Activated CD4-positive, alpha-beta T cell treated with anti-CD3 and anti-CD28 coated beads, Interleukin-2, amount 50 U/mL, for 1 hour (primary cell): ENCODE data around the gene ZNF205.
"Not testable (repeated sequence)": the region's sequence is repeated elsewhere in the genome, so short reads cannot be mapped to it uniquely, and the experiment has no call there.

ENCODE experiments used
- DNase-seq: peaks from one replicate; pipeline ENCODE4 v3.0.0-alpha.2; 2020

Gene ZNF205

DNA sequence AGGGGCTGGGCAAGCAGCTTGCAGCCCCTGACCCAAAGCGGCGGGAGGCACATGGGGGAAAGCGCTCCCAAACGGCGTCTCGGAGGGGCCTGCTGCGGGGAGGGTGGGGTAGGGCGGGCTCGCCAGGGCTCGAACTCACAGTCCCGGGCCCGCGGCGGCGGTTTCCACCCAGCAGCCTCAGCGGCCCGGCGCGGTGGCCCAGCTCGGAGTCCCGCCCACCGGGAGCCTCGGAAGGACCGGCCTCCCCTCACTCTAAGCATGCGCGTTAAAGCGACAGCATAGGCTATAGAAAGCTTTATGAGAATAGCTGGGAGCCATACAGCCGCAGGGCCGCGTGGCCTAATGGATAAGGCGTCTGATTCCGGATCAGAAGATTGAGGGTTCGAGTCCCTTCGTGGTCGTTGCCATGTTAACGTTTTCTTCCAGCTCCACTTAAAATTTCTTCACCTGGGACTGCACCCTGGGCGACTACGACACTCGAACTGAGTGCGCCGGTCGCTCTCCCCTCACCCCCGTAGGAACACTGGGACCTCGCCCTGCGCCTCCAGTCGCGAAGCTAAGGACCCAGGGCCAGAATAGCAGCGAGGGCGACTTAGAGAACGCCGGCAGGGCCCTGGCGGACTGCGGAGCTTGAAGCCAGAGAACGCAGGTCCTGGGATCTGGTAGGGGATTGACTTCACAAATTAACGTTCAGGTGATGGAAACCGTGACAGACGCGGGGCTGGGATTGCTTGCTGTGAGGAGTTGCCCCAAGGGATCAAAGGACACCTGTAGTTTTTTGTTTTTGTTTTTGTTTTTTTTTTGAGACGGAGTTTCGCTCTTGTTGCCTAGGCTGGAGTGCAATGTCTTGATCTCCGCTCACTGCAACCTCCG lies 38.2 kb downstream of the ZNF205 start:
- peak; percentile 97 for DNase-seq

DNA sequence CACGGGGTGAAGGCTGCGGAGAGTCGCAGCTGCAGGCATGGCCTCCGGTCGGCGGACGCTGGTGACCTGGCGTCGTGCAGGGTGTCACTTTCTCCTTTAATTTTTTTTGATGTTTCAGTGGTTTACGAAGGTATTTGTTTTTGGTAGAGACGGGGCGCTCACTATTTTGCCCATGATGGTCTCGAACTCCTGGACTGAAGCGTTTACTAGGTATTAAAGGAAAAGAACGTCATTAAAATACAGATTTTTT lies 39.6 kb downstream of the ZNF205 start:
- DNase-seq: peak; percentile 21

DNA sequence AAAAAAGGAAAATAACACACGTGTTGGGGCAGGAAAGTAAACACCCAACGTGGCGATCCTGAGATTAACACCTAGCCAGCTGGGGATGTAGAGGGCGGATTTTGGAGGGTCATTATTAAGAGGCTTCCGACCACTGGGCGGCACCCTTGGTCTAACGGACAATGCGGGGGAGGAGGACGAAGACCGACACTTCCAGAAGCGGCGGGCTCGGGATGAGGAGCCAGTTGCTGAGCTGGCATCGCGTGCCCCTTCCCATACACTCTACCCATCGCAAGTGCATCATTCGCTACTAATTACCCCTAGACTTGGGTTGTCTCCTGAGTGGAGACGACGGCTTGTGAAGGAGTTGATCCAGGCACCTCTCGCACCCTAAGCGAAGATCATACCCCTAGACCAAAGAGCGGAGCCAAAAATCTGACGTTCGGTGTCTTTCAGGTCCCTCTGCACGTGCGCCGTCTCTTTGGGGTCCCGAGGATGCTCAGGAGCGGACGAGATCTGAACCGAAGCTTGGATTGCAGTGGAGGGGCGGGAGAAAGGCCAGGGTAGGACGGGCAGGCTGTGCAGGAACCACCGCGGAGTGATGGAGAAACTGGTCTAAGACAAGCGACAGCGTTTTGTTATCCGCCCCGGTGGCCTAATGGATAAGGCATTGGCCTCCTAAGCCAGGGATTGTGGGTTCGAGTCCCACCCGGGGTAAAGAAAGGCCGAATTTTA lies 40.0 kb downstream of the ZNF205 start:
- peak; percentile 68 for DNase-seq

DNA sequence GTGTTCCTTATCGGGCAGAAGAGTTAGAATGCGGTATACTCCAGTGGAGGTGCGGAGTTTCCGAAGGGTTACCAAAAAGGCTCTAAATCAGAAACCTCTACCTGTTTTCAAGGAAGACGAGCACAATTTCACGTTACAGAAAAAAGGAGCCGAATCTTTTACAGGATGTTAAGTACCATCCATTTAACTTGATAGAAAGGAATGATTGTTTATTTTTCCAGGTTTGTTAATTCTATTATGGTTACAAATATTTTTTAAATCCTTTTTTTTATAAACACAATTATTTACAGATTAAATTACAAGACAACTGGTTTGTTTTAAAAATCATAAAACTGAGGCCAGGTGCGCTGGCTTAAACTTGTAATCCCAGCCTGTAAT lies 40.6 kb downstream of the ZNF205 start:
- no peak for DNase-seq

DNA sequence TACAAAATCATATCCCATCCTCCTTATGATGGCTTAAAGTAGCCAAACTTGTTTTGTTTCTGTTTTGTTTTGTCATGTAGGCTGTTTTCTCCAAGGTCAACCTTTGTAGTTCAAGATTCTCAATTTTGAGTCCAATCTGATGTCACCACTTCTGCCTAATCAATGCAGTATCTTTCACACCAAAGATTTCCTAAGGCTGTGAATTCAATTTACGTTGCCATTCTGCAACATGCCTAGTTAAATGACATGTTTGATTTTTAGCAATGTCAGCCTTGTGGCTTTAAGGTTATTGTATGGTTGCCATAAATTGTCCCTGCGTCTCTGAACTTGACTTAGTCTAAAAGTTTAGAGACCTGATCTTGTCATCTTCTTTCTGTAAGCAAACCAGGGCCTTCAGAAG lies 42.8 kb downstream of the ZNF205 start:
- no peak for DNase-seq

DNA sequence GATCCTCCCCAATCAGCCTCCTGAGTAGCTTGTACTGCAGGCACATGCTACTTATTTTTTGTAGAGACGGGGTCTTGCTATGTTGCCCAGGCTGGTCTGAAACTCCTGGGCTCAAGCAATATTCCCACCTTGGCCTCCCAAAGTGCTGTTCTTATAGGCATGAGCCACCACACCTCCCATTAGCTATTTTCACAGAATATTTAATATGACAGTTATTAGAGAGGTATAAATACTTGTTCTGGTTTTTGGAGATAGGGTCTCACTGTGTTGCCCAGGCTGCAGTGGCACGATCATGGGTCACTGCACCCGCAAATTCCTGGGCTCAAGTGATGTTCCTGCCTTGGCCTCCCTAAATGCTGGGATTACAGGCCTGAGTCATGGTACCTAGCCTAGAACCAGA lies 43.6 kb downstream of the ZNF205 start:
- DNase-seq: no peak

DNA sequence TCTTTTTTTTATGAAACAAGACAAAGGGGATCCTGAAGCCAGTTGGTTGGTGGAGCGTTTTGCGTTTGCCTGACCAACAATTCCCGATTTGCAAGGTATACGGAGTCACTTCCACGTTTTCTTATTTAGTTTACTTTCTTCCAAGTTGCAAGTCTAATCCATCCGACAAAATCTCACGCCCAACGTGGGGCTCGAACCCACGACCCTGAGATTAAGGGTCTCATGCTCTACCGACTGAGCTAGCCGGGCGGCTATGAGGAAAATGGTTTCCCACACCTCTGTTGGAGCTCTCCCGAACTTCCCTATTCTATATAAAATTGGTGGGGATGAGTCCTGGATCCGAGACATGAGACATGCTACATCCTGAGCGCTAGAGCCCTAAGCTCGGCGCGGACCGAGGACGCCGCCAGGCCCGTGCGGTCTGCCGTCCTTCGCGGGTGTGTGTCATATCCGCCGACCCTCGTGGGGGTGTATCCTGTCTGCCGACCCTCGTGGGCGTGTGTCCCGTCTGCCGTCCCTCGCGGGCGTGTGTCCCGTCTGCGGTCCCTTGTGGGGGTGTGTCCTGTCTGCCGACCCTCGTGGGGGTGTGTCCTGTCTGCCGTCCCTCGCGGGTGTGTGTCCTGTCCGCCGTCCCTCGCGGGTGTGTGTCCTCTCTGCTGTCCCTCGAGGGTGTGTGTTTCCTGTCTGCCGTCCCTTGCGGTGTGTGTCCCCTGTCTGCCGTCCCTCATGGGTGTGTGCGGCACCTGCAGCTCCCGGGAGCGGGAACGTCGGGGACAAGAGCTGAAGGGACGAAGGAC lies 45.0 kb downstream of the ZNF205 start:
- DNase-seq: peak; percentile 44

DNA sequence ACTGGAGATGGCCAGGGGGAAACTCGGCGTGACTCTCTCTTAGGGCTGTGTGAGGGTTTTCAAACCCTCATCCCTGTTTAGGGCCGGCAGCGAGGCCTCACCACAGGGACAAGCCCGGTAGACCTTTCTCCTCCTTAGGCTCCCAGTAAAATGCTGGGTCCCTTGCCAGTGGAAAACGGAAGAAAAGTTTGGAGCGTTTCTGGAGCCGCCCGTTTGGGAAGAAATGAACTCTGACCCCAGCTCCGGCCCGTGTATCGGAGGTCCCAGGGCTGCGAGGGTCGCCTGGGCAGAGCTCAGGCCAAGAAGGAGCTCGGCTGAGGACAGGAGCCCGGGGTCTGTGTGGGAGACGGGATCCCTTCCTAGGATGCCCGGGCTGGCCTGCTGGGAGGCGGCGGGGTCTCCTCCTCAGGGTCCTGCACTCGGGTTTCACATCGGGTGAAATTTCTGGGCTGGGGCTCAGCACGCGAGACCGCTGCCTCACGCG lies 45.7 kb downstream of the ZNF205 start:
- no peak for DNase-seq

DNA sequence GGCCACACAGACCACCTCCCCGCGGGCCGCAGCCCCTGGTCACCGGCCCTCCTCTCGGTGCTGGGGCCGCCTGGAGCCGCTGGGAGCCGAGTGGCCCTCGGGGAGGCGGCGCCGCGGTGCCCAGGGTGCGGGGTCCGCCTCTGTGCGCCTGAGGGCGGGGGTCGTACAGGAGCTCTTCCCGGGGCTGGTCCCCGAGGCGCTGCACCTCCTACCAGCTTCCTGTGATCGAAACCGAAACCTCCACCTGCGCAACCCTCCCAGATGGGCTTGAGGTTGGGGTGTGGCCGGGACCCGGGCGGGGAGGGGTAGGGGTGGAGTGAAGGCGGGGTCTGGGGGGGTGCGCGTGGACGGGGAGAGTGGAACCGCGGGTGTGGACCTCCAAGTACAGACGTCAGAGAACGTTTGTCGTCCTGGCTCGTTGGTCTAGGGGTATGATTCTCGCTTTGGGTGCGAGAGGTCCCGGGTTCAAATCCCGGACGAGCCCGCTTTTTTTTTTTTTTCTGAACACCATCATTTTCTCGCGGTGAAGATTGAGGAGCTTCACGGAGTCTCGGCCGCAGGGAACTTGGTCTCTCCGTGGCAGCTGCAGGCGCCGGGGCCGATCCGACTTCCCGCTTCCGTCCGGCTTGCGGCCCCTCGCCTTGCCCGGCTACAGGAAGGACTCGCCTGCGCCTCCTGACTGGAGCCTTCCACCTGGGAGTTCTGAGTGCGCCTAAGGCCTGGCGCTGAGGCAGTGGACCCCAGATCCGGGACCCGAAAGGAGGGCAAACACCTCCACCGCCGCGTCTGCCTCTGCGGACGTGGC lies 46.3 kb downstream of the ZNF205 start:
- peak; percentile 95 for DNase-seq

DNA sequence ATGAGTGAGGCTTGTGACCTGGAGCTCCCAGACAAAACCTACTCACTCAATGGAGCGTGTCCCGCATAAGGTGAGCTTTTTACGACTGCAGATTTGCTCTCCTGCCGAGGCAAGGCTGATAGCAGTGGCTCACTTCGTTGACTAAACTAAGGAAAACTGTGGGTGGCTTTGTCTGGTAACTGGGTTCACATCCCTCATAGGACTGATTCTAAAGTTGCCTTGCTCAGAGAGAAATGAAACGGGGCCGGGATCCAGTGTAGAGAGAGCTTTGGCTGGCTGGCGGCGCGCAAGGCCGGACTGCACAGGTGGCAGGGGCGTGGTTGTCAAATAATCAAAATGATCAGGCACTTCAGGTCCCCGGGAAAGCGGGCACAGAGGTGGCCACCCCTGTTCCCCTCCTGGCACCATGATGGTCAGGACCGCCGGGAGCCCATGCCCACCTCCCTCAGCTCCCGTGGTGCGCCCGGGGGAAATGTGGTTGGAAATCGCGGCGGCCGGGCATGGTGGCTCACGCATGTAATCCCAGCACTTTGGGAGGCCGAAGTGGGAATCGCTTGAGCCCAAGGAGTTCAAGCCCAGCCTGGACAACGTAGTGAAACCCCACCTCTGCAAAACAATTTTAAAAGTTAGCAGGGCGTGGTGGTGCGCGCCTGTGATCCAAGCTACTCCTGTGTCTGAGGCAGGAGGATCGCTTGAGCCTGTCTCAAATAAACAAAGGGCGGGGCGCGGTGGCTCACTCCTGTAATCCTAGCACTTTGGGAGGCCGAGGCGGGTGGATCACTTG lies 49.0 kb downstream of the ZNF205 start:
- DNase-seq: no peak

DNA sequence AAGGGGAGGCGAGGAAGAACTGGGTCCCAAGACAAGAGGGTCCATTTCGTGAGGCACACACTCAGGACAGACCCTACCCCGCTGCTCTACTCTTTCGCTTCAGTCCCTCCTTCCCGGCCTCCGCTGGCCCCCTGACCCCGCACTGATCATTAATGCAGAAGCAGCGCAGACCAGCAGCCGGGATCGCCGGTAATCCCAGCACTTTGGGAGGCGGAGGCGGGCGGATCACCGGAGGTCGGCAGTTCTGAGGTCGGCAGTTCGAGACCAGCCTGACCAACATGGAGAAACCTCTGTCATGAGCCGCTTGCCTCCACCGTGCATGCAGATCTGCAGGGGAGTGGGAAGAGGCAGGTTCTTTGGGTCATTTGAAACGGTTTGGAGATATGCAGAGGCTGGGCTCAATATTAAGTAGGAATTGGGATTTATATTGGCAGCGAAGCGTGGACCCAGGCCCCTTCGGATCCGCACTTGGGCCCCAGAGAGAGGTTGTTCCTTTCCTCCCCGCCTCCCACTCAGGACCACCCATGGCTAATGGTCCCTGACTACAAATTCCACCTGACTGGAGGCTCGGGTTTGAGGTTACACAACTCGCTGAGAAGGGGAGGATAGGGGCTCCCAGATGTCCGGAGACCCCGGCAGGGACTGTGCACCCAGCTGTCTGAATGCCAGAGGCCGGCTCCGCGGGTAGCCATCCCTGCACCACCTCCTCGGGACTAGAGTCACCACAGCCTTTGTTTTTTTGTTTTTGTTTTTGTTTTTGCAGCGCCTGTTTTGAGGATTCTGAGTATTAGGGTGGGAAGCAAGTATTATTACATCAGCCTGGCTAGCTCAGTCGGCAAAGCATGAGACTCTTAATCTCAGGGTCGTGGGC lies 52.0 kb downstream of the ZNF205 start:
- DNase-seq: no peak

DNA sequence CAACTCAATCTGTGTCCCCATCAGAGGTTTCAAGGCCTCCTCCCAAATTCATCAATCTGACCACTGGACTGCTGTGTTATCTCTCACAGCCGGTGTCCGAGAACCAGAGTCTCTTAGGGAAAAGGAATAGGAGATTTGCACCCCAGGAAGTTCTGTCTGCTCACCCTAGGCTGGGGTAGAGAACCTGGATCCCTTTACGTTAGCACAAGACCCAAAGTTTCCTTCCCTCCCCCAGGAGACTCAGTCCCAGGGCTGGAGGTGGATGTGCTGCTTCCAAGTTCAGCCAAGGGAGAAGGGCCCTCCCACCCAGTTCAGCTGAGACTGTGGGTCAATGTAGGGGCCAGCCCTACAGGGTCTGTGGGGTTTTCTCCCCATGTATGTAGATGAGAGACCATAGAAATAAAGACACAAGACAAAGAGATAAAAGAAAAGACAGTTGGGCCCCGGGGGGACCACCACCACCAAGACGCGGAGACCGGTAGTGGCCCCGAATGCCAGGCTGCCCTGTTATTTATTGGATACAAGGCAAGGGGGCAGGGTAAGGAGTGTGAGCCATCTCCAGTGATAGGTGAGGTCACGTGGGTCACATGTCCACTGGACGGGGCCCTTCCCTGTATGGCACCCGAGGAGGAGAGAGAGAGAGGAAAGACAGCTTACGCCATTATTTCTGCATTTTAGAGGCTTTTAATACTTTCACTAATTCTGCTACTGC lies 52.9 kb downstream of the ZNF205 start:
- no peak for DNase-seq

DNA sequence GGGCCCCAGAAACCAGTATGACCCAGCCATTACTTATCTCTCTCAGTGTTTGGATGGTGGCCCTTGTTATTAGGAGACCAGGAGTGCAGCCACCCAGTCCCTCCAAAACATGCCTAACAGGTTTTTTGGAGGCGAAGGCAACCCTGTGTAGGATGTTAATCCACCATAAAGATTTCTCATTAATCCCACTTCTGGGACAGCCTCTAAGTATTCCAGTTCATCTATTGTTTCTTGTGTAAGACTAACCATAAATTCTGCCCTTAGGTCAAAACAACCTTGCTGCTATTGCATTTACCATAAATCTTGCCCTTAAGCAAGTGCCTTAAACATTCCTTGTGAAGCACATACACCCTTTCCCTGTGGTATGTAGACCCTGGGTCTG lies 54.1 kb downstream of the ZNF205 start:
- no peak for DNase-seq

DNA sequence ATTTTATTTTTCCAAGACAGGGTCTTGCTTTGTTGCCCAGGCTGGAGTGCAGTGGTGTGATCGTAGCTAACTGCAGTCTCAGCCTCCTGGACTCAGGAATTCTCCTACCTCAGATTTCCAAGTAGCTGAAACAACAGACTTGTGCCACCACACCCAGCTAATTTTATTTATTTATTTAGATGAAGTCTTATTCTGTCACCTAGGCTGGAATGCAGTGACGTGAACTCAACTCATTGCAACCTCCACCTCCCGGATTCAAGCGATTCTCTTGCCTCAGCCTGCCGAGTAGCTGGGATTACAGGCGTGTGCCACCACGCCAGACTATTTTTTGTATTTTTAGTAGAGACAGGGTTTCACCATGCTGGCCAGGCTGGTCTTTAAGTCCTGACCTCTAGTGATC lies 56.3 kb downstream of the ZNF205 start:
- DNase-seq: not testable (repeated sequence)
